Choroid plexus epithelial cell (primary cell): Measurements from ENCODE around the gene NIPAL3.

Source experiments
- DNase-seq: peaks from one replicate; pipeline ENCODE4 v3.0.0-alpha.2; 2010; ENCODE audit warnings: low read depth
- H3K4me3 ChIP-seq: 2 replicates; pipeline ENCODE4 v1.5.1; 2011; ENCODE audit warnings: low read depth, mild to moderate bottlenecking, control low read depth, low read length, moderate library complexity
- TF ChIP-seq, protein P1 (sequence below): conservative IDR thresholded peaks from 2 replicates; pipeline ENCODE4 v1.5.1; 2011; ENCODE audit warnings: low read depth, mild to moderate bottlenecking, control low read depth, inconsistent platforms, low read length, moderate library complexity

NIPAL3 gene

DNA sequence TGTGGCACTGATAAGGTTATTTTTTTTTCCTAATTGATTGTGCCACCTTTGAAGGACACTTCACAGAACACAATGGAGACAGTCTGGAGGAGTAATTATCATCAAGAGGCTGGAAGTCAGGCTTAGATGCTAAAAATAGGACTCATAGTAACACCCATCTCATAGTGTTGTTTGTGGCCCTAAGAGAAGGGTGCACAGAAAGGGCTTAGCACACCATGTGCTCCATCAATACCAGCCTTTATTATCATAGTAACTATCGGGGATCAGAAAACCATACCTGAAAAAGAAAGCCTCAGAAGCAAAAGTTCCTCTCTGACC lies 11.9 kb downstream of the NIPAL3 start:
- TF ChIP-seq, protein P1, sequence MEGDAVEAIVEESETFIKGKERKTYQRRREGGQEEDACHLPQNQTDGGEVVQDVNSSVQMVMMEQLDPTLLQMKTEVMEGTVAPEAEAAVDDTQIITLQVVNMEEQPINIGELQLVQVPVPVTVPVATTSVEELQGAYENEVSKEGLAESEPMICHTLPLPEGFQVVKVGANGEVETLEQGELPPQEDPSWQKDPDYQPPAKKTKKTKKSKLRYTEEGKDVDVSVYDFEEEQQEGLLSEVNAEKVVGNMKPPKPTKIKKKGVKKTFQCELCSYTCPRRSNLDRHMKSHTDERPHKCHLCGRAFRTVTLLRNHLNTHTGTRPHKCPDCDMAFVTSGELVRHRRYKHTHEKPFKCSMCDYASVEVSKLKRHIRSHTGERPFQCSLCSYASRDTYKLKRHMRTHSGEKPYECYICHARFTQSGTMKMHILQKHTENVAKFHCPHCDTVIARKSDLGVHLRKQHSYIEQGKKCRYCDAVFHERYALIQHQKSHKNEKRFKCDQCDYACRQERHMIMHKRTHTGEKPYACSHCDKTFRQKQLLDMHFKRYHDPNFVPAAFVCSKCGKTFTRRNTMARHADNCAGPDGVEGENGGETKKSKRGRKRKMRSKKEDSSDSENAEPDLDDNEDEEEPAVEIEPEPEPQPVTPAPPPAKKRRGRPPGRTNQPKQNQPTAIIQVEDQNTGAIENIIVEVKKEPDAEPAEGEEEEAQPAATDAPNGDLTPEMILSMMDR, result no peak
- no peak overlapping the region for H3K4me3 ChIP-seq
- no peak for DNase-seq

DNA sequence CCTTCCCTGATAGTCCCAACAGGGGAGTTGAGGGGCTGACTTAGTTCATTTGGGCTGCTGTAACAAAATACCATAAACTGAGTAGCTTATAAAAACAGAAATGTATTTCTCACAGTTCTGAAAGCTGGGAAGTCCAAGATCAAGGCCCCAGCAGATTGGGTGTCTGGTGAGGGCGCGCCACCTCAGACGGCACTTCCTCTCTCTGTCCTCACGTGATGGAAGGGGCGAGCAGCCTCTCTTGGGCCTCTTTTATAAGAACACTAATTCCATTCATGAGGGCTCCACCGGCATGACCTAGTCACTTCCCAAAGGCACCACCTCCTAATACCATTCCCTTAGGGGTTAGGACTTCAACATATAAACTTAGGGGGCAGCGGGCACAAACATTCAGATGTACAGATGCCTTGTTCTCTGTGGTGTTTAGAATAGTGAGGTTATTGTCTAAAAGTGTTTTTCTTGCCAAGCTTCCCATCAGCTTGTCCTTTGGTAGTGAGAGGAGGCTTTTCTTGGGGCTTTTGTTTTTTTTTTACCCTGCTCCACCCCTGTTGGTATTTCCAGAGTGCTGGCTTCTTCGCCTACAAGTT lies 20.3 kb downstream of the NIPAL3 start:
- H3K4me3 ChIP-seq, result no peak overlapping the region
- no peak for DNase-seq
- TF ChIP-seq, protein P1, result no peak

DNA sequence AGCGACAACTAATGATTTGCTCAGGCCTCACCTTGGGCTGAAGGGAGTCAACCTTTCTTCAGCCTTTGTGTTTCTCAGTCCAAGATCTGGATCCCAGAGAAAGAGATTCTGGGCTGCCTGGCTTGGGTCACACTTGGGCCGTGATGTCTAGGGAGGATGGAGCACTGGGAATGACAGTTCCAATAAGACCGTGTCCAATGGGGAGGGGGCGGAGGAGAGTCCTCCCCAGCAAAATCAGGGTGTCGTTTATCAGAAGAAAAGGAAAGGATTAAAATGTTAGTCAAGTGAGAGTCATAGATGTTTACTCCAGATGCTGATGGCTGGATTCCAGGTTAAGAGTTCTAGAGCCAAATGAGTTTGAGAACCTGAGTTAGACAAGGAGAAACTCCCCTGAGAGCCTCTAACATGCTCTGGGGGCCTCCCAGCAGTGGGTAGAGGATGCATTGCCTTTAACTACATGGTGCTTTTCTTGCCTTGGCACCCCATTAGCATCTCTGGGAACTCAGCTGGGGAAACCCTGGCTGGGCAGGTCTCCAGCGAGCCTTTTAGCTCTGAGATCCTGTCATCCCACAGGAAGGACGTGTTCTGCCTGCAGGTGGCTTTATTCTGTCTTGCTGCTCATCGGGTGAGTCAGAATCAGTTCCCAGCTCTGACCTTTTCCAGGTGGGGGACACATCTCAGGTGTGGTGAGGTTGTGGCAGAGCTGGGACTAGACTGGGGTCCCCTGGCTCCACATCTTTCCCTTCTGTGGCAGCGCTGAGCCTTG lies 22.2 kb downstream of the NIPAL3 start:
- H3K4me3 ChIP-seq, result no peak overlapping the region
- peak; percentile 27 for DNase-seq
- TF ChIP-seq, protein P1, result no peak

DNA sequence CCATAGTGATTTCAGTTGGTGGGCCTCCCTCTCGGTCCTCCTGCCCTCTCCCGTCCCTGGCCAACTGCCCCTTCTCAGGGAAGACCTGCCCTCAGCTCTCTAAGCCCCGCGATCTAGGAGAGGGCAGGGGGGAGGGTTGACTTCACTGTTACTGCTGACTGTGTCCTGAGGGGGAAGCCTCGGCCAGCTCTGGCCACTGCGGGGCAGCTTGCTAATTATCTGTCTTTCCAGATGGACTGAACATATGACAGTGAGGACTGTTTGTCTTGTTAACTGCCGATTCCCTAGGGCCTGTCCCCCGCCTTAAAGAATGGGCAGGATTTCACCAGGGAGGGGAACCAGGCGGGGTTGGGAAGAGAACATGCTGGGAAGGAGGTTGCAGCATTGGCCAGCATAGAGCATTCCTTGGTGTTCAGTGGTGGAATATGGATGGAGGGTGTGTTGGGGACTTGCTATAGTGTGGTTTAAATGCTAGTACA lies 22.9 kb downstream of the NIPAL3 start:
- H3K4me3 ChIP-seq, result no peak overlapping the region
- peak; percentile 45 for DNase-seq
- TF ChIP-seq, protein P1, result no peak

DNA sequence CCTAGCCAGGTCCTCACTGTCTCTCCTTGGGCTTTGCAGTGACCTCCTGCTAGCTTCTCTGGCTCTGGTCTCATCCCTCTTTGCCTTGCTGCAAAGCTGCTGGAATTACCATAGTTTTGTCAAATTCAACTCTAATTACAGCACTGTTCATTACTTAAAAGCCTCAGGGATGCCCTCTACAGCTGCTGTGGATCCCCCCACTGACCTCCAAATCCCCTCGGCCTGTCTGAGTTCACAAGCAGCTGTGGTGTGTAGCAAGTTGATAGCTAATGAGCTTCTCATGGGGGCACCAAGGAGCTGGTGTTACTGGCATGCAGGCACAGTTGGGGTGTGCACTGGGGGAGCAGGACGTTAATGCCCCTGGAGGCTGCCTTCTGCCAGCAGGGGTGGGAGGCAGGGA lies 24.8 kb downstream of the NIPAL3 start:
- no peak for DNase-seq
- TF ChIP-seq, protein P1, result no peak
- no peak overlapping the region for H3K4me3 ChIP-seq

DNA sequence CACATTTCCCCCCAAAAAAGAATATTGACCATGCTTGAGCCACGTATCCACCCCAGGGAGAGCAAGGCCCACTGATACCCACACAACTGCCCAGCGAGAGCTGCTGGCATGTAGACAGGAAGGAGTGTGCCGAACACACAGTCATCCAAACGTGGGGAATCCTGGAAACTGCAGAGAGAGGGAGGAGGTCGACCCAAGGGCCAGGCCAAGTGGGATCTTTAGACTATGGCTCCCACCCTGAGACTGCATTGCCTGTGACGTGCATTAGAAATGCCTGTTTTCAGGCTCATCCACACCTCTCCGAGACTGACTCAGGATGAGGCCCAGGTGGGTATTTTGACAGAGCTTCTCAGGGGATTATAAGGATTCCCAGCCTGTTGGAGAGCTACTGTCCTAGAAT lies 25.9 kb downstream of the NIPAL3 start:
- DNase-seq, result no peak
- TF ChIP-seq, protein P1, result no peak
- no peak overlapping the region for H3K4me3 ChIP-seq
